Cardiac muscle cell (in vitro differentiated cells and primary cell): ENCODE results near the gene PACSIN2. TPM values are rescaled to one million over a fixed set of nuclear protein-coding genes. Genes with fewer than 3 reads are reported as not detected.

ENCODE experiments used
- DNase-seq, 2 donors: peaks; one replicate each; pipeline versions ENCODE4 v3.0.0 to v3.0.0-alpha.2; 2010 to 2017; ENCODE audit warnings: low read depth in 1 of 2, low spot score in 1 of 2
- H3K27ac ChIP-seq: fragments of 200-600 bp; sonication (generic); 2 replicates; pipeline ENCODE4 v1.5.1; 2016
- H3K27me3 ChIP-seq: fragments of 200-600 bp; sonication (generic); 2 replicates; pipeline ENCODE4 v1.6.0; 2016; ENCODE audit warnings: control low read depth
- H3K36me3 ChIP-seq: fragments of 200-600 bp; sonication (generic); 2 replicates; pipeline ENCODE4 v1.5.1; 2016; ENCODE audit warnings: control low read depth
- H3K4me1 ChIP-seq: fragments of 200-600 bp; sonication (generic); 2 replicates; pipeline ENCODE4 v1.8.1; 2017; ENCODE audit warnings: low read depth, mild to moderate bottlenecking, mixed run types
- H3K4me3 ChIP-seq: fragments of 200-600 bp; sonication (generic); 2 replicates; pipeline ENCODE4 v1.5.1; 2016; ENCODE audit warnings: mild to moderate bottlenecking
- H3K9me3 ChIP-seq: fragments of 200-600 bp; sonication (generic); 2 replicates; pipeline ENCODE4 v1.5.1; 2017; ENCODE audit warnings: low read depth, mild to moderate bottlenecking, control low read depth
- CTCF ChIP-seq: IDR thresholded peaks from 2 replicates; pipeline ENCODE4 v1.5.1; 2012; ENCODE audit warnings: low read depth, mild to moderate bottlenecking, low read length
- polyA plus RNA-seq: library from polyadenylated mRNA; unstranded; fragments of >200 nt; fragmentation: Nextera tagmentation; extraction: Ambion mirVana; gene quantifications from 2 replicates; pipeline ENCODE4 v1.2.1, GENCODE V29; 2016
- total RNA-seq: library from RNA; depleted of rRNA; stranded (reverse); fragments of >200 nt; gene quantifications from 2 replicates; pipeline ENCODE4 v1.2.3, GENCODE V29; 2016

The PACSIN2 gene
- total and polyA plus RNA-seq, 2 experiments from 2014 or later, result 67.7 to 70.5 TPM

- no peak overlapping the region for H3K4me3 ChIP-seq
- H3K9me3 ChIP-seq, result no peaks in the 10 kb centered on the region
- no peak overlapping the region for H3K27ac ChIP-seq
- no peak for TF ChIP-seq CTCF
- no peaks in the 10 kb centered on the region for H3K27me3 ChIP-seq
- H3K36me3 ChIP-seq, result no peaks in the 10 kb centered on the region
- H3K4me1 ChIP-seq, result peaks cover 22% of the 10 kb centered on the region
- no peak for DNase-seq
Observed at GRCh38 chr22:42951093-42951710, 63.7 kb downstream of the PACSIN2 start.

- Histone ChIP-seq H3K27ac (peak overlapping the region; percentile 42), H3K4me1 (peaks cover 22% of the 10 kb centered on the region), H3K4me3 (no peak overlapping the region), H3K27me3 (no peaks in the 10 kb centered on the region), H3K36me3 (no peaks in the 10 kb centered on the region), H3K9me3 (no peaks in the 10 kb centered on the region)
- no peak for TF ChIP-seq CTCF
- no peak for DNase-seq
Observed at GRCh38 chr22:42950281-42950680, 64.7 kb downstream of the PACSIN2 start.

- Histone ChIP-seq H3K27me3 (no peaks in the 10 kb centered on the region), H3K4me3 (no peak overlapping the region), H3K36me3 (no peaks in the 10 kb centered on the region), H3K4me1 (peaks cover 22% of the 10 kb centered on the region), H3K27ac (no peak overlapping the region), H3K9me3 (no peaks in the 10 kb centered on the region)
- TF ChIP-seq CTCF, result no peak
- peak in 1 of 2 donors; percentile 73 for DNase-seq
Observed at GRCh38 chr22:42949159-42949558, 65.8 kb downstream of the PACSIN2 start.

- TF ChIP-seq CTCF, result no peak
- Histone ChIP-seq H3K36me3 (no peaks in the 10 kb centered on the region), H3K4me3 (no peak overlapping the region), H3K9me3 (no peaks in the 10 kb centered on the region), H3K4me1 (peaks cover 22% of the 10 kb centered on the region), H3K27me3 (no peaks in the 10 kb centered on the region), H3K27ac (peak overlapping the region; percentile 81)
- DNase-seq, result no peak
Observed at GRCh38 chr22:42948294-42948693, 66.7 kb downstream of the PACSIN2 start.

- peak in 1 of 2 donors; percentile 42 for DNase-seq
- H3K4me1 ChIP-seq, result peaks cover 22% of the 10 kb centered on the region
- H3K27me3 ChIP-seq, result no peaks in the 10 kb centered on the region
- H3K27ac ChIP-seq, result peak overlapping the region; percentile 81
- H3K4me3 ChIP-seq, result no peak overlapping the region
- H3K9me3 ChIP-seq, result no peaks in the 10 kb centered on the region
- H3K36me3 ChIP-seq, result no peaks in the 10 kb centered on the region
- no peak for TF ChIP-seq CTCF
Observed at GRCh38 chr22:42947211-42947990, 67.5 kb downstream of the PACSIN2 start.
